Measurements from ENCODE around the gene EDC4.
"Not testable (repeated sequence)": the region's sequence is repeated elsewhere in the genome, so short reads cannot be mapped to it uniquely, and the experiment has no call there.

EDC4 gene

DNA sequence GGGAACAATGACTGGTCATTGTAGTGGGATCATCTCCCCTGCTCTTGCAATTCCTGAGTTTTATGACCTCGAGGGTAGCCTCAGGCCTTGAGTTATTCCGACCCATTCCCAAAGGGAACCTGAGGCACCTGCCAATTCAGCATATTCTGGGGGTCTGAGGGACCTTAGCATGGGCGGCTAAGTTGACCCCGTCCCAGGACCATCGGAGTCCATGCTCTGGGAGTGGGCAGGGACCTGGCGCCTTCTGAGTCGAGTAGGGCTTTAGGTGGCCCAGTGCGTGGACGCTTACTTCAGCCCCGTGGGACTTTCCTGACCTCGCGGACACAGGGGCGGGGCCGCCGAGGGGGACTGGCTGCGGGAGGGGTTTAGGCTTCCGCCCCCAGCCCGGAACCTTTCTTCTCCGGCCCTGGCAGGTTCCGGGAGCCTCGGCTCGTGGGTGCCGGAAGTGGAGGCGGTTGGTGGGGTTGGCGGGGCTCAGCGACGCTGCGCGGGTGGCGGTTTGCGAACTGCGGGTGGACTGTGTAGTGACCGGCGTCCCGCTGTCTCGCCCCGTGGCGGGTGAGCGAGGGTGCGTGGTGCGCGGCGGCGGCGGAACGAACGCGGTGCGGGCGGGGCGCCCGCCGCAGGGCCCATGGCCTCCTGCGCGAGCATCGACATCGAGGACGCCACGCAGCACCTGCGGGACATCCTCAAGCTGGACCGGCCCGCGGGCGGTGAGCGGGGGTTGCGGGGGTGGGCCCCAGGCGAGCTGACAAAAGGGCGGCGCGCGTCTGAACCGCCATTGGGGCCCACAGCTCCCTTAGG, at the start of gene EDC4:
Gene EDC4 (plus strand): TSS at position 422 of the 804 bp plus-strand sequence. CDS start 210 bp downstream, at position 632.
- peak; percentile 45 for DNase-seq

GRCh38 chr16:67825119-67825518, 47.7 kb upstream of the EDC4 start:
- DNase-seq = no peak

DNA sequence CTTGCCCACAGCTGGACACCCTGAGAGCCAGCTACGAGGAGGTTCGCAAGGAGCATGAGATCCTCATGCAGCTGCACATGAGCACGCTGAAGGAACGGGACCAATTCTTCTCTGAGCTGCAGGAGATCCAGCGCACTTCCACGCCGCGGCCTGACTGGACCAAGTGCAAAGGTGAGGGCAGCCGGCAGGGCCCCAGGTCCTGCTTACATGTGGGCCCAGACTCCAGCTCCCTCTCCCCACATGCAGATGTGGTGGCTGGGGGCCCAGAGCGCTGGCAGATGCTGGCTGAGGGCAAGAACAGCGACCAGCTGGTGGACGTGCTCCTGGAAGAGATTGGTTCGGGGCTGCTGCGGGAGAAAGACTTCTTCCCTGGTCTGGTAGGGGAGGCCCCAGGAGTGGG, 46.9 kb upstream of the EDC4 start:
- DNase-seq = no peak

- DNase-seq = no peak
Measured at GRCh38 chr16:67828651-67829050, 44.2 kb upstream of the EDC4 start.

- no peak for DNase-seq
Measured at GRCh38 chr16:67833030-67833414, 39.8 kb upstream of the EDC4 start.

DNA sequence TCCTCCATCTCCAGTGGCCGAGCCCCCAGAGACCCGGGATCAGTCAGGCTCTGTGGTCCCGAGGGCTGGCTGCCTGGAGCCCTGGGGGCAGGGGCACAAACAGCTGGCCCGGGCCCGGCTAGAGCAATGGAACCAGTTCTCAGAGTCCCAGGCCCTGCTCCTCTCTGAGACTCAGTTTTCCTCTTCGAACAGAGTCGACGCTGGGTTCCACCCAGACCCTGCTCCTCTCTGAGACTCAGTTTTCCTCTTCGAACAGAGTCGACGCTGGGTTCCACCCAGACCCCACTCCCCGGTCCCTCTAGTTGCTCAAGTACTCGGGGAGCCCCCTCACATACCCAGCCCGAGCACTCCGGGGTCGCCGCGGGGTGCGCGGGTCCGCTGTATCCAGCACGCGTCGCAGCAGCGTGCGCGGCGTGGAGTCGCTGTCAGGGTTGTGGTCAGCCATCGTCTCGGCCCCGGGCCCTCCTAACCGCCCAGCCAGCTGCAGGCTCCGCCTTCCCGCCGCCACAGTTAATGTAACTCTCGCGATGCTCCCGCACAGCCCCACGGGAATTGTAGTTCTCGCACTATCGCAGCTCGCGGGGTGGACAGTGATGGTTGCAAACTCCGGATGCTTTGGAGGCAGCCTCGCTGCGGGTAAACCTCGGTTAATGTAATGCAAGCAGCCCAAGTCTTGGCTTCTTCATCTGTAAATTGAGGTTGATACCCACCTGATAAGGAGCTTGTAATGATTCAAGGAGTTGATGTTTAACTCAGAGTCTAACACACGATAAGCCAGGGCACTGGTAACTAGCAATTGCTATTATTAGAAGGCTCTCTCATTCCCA, 39.2 kb upstream of the EDC4 start:
- peak; percentile 60 for DNase-seq

DNA sequence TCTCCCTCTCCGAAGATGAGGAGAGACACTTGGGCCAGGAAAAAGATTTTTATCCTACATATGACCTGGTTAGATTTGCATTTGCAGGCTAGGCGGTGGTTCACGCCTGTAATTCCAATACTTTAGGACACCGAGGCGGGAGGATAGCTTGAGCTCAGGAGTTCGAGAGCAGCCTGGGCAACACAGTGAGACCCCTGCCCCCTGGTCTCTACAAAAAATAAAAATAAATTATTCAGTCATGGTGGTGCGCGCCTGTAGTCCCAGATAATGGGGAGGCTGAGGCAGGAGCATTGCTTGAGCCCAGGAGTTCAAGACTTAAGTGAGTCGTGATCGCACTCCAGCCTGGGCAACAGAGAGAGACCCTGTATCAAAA, 38.6 kb upstream of the EDC4 start:
- DNase-seq = no peak

GRCh38 chr16:67837190-67837589, 35.7 kb upstream of the EDC4 start:
- DNase-seq = not testable (repeated sequence)

DNA sequence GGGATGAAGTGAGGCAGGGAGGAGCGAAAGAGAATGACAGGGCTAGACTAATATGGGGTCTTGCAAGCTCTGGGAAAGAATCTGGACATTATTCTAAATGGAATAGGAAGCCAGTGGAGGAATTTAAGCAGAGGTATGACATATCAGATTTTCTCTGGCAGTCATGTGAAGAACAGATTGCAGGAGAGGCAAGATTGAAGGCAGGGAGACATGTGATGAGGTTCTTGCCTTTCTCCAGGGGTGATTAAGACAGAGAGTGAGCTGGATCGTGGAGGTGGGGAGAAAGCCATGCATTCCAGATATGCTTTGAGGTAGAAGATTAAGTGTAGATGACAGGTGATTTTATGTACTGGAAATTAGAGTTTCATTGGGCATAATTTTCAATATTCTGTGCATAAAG, 35.0 kb upstream of the EDC4 start:
- no peak for DNase-seq

- DNase-seq = no peak
Measured at GRCh38 chr16:67841198-67841815, 31.5 kb upstream of the EDC4 start.

DNA sequence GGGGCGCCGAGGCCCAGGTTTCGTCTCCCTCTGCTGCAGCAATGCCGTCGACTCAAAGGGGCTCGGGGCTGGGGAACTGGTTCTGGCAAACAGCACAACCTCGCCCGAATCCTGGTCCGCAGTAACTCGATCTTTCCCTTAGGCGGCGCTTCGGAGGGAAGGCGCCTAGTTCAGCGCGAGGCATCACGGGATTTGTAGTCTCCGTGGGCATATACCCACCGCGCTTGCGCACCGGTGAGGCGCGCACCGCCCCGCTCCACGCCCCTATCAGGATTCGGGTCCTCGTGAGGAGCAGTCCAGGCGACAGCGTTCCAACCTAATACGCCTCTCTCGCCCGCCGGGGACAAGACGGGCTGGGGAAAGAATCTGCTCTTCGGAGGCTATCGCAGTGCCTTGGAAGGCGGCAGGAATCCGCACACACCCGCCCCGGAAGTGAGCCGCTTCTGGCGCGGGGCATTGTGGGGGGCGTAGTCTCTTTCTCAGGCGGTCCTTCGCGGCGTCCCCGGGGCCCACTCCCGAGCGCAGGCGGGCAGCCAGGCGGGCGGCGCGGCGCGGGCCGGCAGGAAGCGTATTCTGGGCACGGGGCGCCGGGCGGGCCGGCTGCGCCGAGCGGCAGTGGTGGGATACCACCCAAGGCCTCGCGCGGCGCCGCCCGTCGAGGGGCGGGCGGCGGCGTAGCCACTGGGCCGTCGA, 30.9 kb upstream of the EDC4 start, which contains the start of gene THAP11:
Gene THAP11 (plus strand): TSS at position 505 of the 693 bp plus-strand sequence. CDS start 235 bp downstream, outside the sequence.
- DNase-seq = peak; percentile 80

- no peak for DNase-seq
Measured at GRCh38 chr16:67842509-67843342, 30.1 kb upstream of the EDC4 start.

GRCh38 chr16:67843343-67843765, 29.5 kb upstream of the EDC4 start:
- DNase-seq = no peak

DNA sequence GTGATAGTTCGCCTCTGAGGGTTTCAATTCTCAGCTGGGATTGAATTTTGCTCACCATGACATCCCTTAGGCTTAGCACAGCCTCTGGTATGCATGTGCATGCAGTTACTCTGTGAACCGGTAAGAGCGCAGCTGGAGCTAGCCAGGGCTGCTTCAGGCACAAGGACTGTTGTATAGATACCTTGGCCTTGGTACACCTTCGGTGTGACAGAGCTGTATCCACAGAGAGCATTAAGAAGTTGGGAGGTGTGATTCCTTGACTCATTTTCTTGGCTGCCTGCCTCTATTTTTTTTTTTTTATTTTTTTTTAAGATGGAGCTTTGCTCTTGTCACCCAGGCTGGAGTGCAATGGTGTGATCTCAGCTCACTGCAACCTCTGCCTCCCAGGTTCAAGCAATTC, 28.4 kb upstream of the EDC4 start:
- DNase-seq = no peak

DNA sequence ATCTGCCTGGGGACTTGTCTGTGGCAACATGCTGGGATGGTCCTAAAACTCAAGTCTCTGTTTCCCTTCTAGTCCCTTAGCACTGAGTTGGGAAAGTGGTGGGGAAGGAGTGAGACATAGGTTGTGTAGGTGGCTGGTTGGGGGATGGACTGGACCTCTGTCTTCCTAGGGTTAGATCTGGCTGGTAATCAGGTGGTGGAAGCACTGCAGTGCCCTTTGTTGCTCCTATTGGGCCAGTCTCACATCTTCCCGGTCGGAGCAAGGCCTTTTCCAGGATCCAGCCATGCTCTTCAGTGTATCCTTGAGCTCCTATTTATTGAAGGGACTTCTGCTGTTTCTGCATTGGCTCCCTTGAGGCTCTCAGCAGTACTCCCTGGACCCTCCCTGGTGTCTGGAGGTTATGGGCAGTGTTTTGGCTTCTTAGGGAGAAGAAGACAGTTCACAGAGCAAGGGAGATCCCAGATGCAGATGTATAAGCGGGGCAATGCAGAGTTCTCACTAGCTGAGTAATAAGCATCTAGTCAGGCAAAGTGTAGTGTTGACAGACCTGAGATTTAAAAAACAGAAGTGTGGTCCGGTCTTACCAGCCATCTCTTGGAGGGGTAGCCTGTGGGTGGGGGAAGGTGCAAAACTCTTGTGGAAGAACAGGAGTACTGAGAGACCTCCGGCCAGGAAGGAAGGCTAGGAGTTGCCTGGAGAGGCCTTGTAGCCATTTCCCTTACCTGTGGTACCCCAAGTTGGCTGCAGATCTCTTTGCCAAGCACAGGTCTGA, 27.4 kb upstream of the EDC4 start:
- DNase-seq = no peak

GRCh38 chr16:67846063-67846319, 26.9 kb upstream of the EDC4 start:
- no peak for DNase-seq

GRCh38 chr16:67846320-67847063, 26.4 kb upstream of the EDC4 start, which contains the start of gene NUTF2:
Gene NUTF2, plus strand, starts transcription at chr16:67846933. Its CDS starts 18,198 bp downstream, at chr16:67865131.
- peak; percentile 84 for DNase-seq

- DNase-seq = no peak
Measured at GRCh38 chr16:67847064-67847861, 25.6 kb upstream of the EDC4 start, which contains the start of gene CENPT. Gene CENPT, minus strand, starts transcription at chr16:67847693. Its CDS starts 13,834 bp downstream, at chr16:67833859.

DNA sequence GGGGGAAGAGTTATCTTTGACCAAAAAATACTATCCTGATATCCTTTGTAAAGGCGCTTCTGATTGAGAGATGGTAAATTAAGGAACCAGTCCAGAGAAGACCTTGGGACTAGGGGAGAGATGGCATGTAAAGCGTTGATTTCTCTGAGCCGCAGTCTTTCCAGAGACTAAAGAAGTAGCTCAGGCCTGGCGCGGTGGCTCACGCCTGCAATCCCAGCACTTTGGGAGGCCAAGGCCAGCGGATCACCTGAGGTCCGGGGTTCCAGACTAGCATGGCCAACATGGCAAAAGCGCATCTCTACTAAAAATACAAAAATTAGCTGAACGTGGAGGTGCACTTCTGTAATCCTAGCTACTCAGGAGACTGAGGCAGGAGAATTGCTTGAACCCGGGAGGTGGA, 24.7 kb upstream of the EDC4 start:
- no peak for DNase-seq

DNA sequence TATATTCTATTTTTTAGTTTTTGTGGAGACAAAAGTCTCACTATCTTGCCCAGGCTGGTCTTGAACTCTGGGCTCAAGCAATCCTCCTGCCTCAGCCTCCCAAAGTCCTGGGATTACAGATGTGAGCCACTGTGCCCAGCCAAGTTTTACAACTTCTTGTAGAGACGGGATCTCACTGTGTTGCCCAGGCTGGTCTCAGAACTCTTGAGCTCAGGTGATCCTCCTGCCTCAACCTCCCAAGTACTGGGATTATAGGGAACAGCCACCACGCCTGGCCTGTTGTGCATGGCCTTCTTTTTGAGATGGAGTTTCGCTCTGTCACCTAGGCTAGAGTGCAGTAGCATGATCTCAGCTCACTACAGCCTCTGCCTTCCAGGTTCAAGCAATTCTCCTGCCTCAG, 19.2 kb upstream of the EDC4 start:
- DNase-seq = no peak
